ENCODE measurements around the gene ZFHX3.

The ZFHX3 gene

DNA sequence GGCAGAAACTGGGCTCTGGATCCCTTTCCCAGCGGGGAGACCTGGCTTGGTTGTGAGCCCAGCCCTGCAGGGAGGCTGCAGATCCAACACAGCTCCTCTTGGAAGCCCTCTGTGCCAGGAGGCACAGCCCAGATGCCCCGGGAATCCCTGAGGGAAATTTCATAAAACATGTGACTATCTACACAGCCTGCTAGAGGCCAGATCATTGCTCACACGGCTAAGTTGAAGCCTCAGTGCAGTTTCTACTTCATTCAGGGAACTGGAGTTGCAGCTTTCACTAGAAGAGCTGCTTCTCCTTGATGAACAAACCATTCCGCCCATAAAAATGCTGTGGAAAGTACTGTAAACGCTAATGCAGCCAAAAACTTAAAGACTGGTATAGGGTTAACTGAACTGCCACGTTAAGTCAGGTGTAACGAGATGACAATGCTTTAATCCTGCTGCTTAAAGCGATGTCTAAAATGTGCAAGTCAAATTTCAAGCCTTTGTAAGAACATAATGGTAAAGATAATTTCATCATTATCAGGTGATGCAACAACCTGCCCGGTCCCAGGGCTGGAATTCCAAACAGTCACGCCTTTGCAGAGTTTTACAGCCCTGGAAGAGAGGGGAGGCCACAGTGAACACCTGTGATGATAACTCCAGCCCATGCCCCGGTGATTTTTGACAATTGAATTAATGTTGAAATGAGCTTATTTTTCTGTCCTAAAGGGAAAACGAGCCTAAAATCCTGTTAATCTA, 172.5 kb downstream of the ZFHX3 start:
- no peak for DNase-seq (ENCODE audit: low read depth)

DNA sequence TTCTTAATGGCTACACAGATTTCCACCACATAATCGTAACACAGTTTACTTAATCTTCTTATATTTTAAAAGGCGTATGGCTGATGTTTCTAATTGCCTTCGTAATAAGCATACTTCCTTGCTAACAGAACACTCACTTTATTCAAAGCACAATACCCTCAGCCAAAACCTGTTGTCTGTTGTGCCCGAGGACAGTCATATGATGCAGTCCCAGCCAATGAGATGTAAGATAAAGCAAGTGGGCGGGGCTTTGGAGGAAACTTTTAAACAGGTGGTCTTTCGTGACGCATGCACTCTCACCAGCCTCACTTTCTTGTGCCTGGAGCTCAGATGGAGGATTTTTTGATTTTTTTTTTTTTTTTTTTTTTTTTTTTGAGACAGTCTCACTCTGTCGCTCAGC, 174.1 kb downstream of the ZFHX3 start:
- no peak for DNase-seq (ENCODE audit: low read depth)

DNA sequence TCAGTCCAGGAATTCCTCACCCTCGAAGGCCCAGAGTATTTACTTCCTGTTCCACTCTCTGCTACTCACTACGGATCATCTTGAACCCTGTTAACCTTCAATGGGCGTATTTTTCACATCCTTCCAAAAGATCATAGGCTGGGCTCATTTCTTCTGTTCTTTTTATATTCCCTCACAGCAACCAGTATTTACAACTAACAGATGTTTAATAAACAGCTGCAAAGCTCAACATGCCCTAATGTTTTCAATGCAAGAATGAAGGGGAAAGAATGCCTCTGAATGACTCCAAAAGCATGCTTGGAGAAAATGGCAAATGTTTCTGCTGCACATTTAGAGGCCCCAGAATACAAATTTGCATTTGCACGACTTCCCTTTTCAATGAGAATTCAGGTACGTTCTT, 174.9 kb downstream of the ZFHX3 start:
- no peak for DNase-seq (ENCODE audit: low read depth)

DNA sequence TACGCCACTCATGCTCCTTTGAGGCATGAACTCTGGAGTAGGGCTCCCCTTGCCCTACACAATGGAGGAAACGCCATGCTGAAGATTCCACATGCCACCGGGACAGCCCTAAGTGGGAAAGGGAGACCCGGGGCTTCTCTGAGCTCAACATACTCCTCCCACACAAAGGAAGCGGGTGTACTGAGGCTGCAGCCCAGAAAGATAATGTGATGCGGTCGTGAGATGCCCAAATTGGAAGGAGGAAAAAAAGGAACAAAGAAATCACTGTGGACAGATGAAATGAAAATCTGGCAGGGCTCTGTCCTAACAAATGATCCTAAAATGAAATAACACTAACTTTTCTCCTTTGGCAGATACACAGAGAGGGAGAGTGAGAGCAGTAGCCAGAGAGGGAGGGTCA, 182.1 kb downstream of the ZFHX3 start:
- DNase-seq (ENCODE audit: low read depth), result no peak

DNA sequence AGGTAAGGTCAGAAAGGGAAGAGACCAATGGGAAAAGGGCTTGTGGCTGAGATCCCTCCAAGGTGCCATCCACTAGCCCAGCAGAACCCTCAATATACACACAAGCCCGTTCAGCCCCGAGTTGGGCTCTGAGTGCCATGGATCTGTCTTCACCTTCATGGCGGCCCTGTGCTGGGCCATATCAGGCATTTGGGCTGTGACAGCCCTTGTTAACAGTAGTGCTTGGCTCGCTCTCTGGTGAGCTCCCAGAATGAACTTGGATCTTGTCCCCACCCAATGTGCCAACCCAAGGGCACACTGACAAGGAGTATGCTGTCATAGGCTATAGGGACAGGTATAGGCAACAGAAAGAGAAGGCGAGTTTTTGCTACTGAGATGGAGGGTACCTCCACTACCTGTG, 182.7 kb downstream of the ZFHX3 start:
- DNase-seq (ENCODE audit: low read depth), result no peak

DNA sequence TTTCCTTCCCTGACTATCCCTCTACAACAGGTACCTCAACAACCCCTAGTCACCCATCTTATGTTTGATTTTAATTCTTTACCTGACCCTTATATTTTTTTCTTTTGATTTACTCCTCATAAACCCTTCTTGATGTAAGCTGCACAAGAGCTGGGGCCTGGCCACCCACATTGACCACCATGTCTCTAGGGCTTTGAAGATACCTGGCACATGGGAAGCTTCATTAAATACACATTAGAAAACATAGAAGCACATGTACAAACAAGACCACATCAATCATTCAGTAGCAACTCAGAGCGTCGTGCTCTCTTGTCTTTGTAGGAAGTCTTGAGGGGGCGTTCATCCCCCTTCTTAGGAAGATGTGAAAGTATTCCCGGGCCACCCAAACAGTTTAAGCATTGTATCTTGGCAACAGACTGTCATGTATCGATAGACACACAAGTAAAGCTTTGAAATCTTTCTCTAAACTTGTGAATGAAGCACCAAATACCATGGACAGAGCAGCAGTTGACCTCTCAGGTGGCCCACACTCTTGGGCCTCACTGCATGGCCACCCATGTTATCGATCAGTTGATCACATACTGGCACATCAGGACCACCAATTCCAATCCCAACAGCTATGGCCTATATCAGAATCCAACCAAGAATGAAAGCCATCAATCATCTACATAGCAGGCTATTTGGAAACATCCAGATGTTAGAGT, 183.6 kb downstream of the ZFHX3 start:
- no peak for DNase-seq (ENCODE audit: low read depth)

DNA sequence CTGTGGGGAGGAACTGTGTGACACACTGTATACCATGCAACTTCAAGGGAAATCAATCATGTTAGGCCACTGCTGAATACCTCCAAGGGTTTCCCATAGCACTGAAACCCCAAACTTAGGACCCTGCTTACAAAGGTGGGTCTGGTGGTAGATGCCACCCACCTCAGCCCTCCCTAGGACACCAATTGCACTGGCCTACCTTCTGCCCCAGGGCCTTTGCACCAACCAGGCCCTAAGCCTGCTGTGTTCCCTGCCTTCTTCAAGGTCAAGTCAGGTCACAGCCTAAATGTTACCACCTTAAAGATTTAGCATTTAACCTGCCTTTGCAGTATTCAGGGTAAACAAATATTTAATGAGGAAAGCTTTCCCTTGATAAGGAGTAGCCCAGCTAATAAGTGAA, 185.8 kb downstream of the ZFHX3 start:
- DNase-seq (ENCODE audit: low read depth), result no peak

DNA sequence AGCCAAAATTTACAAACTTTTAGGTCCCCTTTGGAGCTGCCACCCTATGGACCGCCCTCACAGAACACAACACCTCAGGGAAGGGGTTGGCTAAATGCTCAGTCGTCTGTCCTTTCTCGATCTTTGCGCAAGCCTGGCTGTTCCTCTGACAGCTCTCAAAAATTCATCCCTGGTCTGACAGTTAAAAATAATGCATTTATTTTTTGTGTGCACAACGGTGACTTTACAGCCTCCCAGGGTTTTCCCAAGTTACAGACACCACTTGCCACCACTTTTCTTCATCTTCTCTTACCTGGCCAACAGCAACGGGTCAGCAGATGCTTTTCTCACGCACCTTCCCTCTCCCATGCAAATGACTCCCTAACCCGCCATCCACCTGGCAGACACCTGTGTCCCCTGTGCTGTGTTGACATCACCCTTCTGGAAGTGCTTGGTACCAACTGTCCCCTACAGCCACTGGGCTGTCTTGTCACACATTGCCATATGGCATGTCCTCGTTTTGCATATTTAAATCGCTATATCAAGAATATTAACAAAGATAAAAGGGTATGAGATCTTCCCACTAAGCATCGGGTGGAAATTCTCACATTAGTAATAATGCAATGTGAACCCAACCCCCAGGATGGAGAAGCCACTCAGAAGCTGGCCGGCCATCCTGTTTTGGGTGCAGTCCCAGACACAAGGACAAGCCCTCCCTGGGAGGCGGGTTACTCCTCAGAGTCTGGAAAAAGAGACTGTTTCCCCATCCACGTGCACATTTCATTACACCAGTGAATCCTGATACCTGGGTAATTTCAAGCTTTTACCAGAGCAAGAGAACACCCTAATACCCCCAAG, 187.0 kb downstream of the ZFHX3 start:
- DNase-seq (ENCODE audit: low read depth), result no peak

DNA sequence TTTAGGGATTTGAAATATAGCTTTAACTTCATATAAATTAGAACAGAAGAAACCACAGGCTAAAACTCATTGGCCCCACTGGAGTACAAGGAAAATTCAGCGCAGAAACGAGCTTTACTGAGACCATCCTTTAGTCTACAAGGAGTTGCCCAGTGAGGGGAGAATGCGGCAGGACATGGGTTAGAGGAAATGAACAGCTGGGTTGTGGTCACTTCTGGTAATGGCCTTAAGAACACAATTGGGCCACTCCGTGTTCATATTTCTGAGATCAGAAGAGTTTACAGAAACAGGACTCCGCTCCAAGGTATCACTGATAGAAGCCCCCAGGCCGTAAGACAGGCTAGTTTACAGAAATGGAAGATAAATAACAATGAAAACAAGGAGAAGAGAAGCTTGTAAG, 188.3 kb downstream of the ZFHX3 start:
- DNase-seq (ENCODE audit: low read depth), result no peak

DNA sequence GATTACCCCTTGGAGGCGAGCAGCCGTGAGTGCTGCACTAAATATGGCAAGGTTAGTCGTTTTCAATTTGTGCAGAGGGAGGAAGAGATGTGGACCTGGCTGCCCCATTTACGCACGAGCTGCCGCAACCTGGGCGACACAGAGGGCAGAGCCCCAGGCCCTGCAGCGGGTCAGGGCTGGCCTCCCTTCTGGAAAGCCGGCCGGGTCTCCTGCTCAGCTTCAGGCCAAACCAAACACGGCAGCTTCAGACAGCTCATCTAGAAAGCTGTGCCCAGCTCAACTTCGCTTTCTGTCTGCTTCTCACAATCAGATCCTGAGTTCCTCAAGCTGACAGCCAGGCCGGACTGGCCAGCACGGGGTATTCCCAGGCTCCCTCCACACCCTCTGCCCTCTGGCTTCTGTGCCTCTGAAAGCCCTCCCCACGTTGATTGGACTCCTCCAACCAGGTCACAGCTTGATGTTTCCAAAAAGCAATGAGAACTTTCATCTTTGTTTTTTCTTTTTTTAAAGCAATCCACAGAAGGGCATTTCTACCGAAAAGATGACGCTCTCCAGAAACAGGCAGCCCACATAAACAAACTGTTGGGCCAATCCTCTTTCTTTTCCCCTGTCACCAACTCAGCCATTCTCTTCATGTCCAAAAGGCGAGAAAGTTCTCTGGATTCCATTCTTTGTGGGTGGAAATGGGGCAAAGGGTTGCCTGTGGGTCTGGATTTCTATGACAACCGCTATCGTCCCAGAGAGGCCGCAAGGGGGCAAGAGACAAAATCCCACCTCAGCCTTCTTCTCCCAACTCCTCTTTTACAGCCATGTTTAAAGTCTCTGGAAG, 189.0 kb downstream of the ZFHX3 start:
- no peak for DNase-seq (ENCODE audit: low read depth)

DNA sequence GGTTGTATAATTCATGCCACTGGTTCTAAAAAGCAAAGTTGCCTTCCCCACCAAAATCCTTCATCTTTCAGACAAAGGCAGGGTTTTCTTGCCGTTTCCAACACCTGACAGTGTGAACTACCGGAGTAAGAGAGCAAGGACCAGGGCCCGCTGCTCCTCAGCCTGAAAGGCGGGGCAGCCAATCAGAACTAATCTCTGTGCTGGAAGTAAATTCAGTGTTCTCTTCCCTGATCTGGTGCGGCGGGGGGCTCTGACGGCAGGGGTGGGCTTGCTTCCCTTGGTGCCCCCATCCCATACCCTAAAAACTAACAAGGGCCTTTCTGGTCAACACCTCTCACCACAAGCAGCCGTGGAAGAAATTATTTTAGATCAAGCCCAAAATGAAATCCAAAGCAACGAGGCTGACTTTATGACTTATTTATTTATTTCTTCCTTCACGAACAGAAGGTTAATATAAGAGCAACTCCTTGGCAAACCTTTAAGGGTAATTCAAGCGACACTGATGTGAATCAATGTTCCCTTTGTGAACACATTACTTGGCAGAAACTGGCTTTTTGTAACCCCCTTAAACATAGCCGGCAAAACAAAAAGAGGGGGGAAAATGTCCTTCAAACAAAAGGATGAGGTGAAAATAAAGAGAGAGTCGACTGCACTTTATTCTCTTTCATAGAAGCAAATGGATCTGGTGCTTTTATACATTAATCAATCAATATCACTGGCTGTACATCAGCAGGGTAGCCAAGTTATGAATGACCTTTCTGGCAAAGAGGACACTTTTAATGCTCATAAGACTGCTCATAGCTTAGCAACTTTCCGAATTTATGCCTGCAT, 189.9 kb downstream of the ZFHX3 start:
- DNase-seq (ENCODE audit: low read depth), result no peak

DNA sequence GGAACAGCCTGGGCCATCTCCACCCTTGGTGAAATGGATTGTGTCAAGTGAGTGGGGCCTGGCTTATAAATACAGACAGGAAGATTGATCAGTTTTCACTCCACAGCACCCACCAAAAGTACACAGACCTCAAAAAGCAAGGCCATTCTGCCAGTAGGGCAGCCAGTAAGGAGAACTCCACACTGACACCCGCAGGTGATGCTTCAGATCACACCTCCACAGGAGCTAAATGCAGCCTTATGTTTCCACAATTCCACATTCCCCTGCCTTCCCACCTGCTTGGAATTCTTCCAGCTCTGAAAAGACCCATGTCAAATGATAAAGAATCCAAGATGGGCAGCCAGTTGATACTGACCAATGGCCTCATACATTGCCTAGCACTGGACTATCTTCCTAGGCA, 191.1 kb downstream of the ZFHX3 start:
- DNase-seq (ENCODE audit: low read depth), result no peak

DNA sequence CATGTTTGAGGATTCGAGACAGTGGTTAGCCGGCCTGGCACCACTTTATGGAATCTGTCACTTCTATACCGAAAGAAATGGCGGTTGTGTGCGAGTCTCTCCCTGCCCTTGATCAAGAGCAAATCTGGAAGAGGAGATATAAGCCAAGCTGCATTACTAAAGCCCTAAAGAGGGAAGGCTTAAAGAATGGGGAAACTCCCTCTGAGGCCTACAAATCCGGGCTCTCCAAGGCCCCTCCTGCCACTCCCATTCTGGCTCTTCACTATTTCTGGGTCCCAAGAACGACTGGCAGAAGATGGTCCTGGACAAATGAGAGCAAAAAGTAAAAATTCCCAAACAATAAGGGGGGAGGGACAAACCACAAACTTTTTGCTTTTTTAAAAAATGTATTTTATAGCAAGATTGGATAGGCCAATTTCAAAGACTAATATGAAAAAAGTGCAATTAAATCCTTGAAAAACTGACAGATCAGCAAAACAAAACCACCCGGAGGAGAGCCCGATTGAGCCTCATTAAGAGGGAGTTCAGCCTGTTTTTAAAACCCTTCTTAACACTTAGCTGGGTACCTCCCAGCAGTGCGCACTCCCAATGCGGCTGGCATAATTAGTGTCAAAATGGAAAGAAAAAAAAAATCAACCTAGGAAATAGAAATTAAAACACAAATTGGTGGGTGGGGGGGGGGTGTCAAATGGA, 193.5 kb downstream of the ZFHX3 start:
- no peak for DNase-seq (ENCODE audit: low read depth)

DNA sequence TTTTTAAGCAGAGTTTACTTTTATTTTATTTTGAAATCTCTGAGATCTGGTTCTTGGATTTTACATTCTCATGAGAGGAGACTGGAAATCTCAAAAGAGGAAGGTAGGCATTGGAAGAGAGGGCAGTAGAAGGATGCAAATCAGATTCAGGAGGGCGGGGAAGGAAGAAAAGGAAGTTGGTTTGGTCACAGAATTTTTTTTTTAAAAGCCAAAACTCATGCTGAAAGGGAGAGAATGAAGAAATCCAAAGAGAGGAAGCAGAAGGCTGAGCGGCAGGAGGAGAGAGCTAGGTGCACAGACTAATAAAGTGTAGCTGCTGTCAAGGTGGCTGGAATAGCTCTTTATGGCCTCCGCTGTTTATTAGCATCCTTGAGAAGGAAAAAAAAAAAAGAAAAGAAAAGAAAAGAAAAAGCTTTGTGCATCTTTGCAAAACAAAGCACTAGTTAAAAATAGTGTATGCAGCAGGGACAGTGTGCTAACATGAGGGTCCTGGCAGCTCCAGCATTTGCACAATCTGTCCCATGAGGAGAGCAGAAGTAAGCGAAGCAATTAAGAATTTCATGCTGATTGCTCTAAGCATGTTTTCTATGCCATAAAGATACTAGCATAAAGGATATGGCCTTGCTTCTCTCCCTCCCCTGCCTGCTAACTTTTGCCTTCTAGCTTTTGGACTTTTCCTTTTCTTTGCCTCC, 194.2 kb downstream of the ZFHX3 start:
- no peak for DNase-seq (ENCODE audit: low read depth)

DNA sequence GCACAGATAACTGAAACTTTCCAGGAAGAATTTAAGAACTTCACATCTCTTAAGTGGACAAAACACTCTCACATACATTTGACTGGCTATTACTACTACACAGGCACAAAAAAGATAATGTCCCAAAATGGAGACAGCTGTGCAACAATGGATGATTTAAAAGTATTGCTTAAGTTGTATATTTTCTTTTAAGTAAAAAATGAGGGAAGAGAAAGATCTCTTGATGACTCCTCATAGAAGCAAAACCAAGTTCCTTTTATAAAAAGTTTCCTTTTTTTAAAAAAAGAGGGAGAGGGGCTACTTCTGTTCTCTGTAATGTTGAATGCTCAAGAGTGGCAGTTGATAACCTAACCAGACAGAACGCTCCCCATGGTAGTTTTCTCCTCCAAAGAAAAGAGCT, 195.5 kb downstream of the ZFHX3 start:
- no peak for DNase-seq (ENCODE audit: low read depth)

DNA sequence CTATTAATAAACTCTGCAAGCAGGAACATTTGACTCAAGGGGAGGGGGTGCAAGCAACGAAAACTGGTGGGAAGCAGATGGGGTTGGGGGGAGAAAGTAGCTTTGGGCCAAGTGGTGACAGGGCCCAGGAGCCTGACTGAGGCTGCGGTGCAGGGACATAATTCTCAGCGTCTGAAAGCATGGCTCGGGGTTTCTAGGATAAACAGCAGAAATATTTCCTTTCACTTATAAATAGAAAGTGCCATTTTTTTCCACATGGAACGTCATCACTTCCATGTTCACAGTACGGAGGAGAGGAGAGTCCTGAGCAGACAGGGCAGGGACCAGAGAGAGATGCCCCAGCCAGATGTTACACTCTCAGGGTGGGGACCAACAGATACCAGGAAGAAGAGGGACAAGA, 197.1 kb downstream of the ZFHX3 start:
- DNase-seq (ENCODE audit: low read depth), result no peak

DNA sequence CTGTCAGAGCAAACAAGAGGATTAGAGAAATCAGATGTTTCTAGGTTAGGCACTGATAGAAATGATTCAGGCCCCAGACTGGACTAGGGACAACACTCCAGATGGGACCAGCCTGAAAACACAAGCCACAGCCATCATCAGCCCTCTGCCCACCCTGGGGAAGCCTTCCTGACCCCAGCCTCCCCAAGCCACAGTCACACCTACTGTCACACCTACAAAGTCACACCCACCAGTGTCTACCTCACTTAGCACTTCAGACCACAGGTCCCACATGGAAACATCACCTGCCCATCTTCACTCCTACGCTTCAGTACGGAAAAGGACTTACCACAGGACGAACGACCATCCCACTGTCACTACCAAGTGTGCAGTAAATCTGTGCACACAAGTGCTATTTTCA, 197.9 kb downstream of the ZFHX3 start:
- DNase-seq (ENCODE audit: low read depth), result no peak

DNA sequence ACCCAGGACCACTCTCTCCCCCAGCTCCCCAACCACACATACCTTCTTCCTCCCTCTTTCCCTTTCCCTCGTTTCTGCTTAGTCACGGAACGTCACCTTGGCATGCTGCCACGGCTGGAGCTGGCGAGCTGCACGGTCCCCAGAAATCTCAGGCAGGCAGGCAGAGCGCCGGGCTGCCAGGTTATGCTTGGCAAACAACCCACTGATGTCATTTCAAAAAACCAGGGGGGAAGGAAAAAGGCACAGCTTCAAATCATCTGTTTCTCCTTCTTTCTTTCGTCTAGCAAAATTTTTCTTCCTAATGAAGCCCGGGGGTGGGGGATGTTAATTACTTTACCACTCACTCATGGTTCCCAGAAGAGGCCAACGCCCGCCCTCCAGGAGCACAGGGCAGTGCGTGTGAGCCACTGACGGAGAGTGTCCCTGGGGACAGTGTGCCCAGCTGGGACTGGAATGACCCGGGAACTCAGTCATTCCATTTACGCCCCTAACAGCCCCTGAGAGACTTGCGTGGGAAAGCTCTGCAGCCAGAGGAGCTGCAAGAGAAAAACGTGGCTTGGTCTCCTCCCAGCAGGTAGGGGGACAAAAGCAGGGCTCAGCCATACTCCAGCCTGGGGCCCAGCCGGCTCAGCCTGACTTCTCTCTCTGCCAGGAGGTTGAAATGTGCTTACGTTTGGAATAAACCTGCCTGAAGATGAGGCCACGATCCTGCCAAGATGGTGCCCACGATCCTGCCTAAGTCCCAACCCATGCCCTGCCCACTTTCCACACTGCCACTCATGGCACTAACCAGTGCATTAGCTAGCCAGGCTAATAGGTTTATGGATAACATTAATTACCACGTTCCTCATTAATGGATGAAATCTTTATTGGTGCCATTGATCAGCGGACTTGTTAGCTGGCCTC, 198.9 kb downstream of the ZFHX3 start:
- no peak for DNase-seq (ENCODE audit: low read depth)

DNA sequence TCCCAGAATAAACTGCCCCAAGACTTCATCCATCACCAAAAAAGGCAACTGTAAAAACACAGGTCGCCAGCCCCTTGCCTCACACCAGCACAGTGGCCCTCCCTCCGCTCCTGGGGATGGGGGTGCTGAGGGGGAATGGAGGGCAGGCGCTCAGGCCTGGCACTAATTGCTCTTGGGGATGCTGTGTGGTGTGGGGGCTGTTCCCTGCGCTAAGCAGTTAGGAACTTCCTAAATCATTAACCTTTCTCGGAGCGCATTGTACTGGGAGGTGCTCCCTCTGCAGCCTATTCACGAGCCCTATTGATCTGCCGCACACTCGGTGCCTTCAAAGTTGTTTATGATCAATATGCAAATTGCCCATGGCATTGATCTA, 199.9 kb downstream of the ZFHX3 start:
- DNase-seq (ENCODE audit: low read depth), result no peak

Data from HS-5 (cell line).